PC-9 (cell line): ENCODE measurements around the gene DOCK1. TPM values are rescaled to one million over a fixed set of nuclear protein-coding genes. Genes with fewer than 3 reads are reported as not detected.

Experiments
- BruUV-seq: library from RNA; stranded (reverse); fragments of 400-500 nt; replicated peaks from 2 replicates; lab custom pipeline; 2021; lab: Mats Ljungman, UMichigan
- CTCF ChIA-PET: fragments of 300-600 bp; sonication (Branson Sonifier 250); formaldehyde crosslinking; loops from one replicate; lab custom pipeline; 2022; ENCODE audit warnings: antibody characterized with exemption; lab: Charles Lee
- POLR2A ChIA-PET: fragments of 300-600 bp; sonication (Branson Sonifier 250); formaldehyde crosslinking; loops from one replicate; lab custom pipeline; 2022; ENCODE audit warnings: antibody characterized with exemption; ENCODE audit not compliant: unreplicated experiment; lab: Charles Lee
- DNase-seq, 2 experiments: peaks; one replicate each; pipeline versions ENCODE4 v3.0.0 to v3.0.0-alpha.2; 2015 to 2022; ENCODE audit warnings: mixed read lengths in 1 of 2
- H2AFZ ChIP-seq: fragments of 200-600 bp; sonication (generic); 2 replicates; pipeline ENCODE4 v1.8.1; 2017; ENCODE audit warnings: antibody characterized with exemption
- H3F3A ChIP-seq: fragments of 200-600 bp; sonication (generic); 2 replicates; pipeline ENCODE4 v1.8.1; 2017; ENCODE audit warnings: antibody characterized with exemption, mild to moderate bottlenecking, low read depth; ENCODE audit not compliant: insufficient read depth
- H3K27ac ChIP-seq: fragments of 200-600 bp; sonication (generic); 2 replicates; pipeline ENCODE4 v1.6.1; 2016; ENCODE audit warnings: mixed run types
- H3K27me3 ChIP-seq: fragments of 200-600 bp; sonication (generic); 2 replicates; pipeline ENCODE4 v1.6.1; 2016; ENCODE audit warnings: low read depth, mixed run types; ENCODE audit not compliant: insufficient read depth
- H3K36me3 ChIP-seq: fragments of 200-600 bp; sonication (generic); 2 replicates; pipeline ENCODE4 v1.6.1; 2016; ENCODE audit warnings: low read depth, mixed run types
- H3K4me1 ChIP-seq: fragments of 200-600 bp; sonication (generic); replicated peaks from 2 replicates; pipeline ENCODE4 v1.6.1; 2016; ENCODE audit warnings: mixed run types; ENCODE audit not compliant: insufficient read depth
- H3K4me2 ChIP-seq: fragments of 200-600 bp; sonication (generic); 2 replicates; pipeline ENCODE4 v1.6.1; 2017; ENCODE audit warnings: mixed run types
- H3K4me3 ChIP-seq: fragments of 200-600 bp; sonication (generic); 2 replicates; pipeline ENCODE4 v1.6.1; 2016; ENCODE audit warnings: mixed run types
- H3K79me2 ChIP-seq: fragments of 200-600 bp; sonication (generic); 2 replicates; pipeline ENCODE4 v1.6.1; 2017; ENCODE audit warnings: low read depth, mixed run types
- H3K9me2 ChIP-seq: fragments of 200-600 bp; sonication (generic); 2 replicates; pipeline ENCODE4 v1.8.1; 2017; ENCODE audit warnings: mild to moderate bottlenecking; ENCODE audit not compliant: insufficient read depth
- H3K9me3 ChIP-seq: fragments of 200-600 bp; sonication (generic); 2 replicates; pipeline ENCODE4 v1.8.1; 2016; ENCODE audit warnings: low read depth; ENCODE audit not compliant: insufficient read depth
- H4K20me1 ChIP-seq: fragments of 200-600 bp; sonication (generic); 2 replicates; pipeline ENCODE4 v1.8.1; 2017; ENCODE audit not compliant: insufficient read depth
- CTCF ChIP-seq: fragments of 200-600 bp; sonication (generic); conservative IDR thresholded peaks from 2 replicates; pipeline ENCODE4 v1.6.1; 2017; ENCODE audit warnings: mixed run types, antibody characterized with exemption, mild to moderate bottlenecking, moderate library complexity
- EZH2 ChIP-seq: fragments of 200-600 bp; sonication (generic); IDR thresholded peaks from 2 replicates; pipeline ENCODE4 v1.8.0; 2017; ENCODE audit warnings: antibody characterized with exemption, low read depth
- intact Hi-C: fragments of 100-400 bp; cut with micrococcal nuclease; formaldehyde crosslinking; loops from one replicate; pipeline ENCODE4 v1.10.0; 2022; ENCODE audit not compliant: unreplicated experiment
- total RNA-seq: library from RNA; stranded (reverse); gene quantifications from 2 replicates; pipeline ENCODE4 v1.2.3, GENCODE V29; 2021

The DOCK1 gene
- total RNA-seq, 1 experiment from 2014 or later = 24.8 TPM

- Histone ChIP-seq H3K9me3 (no peaks in the 10 kb centered on the region), H4K20me1 (no peaks in the 10 kb centered on the region), H3K27me3 (no peaks in the 10 kb centered on the region), H3K4me2 (no peak overlapping the region), H3K79me2 (no peaks in the 10 kb centered on the region), H3K36me3 (no peaks in the 10 kb centered on the region), H3K4me1 (no peaks in the 10 kb centered on the region), H2AFZ (no peak overlapping the region), H3F3A (no peaks in the 10 kb centered on the region), H3K4me3 (no peak overlapping the region), H3K27ac (no peak overlapping the region), H3K9me2 (no peaks in the 10 kb centered on the region)
- ChIA-PET POLR2A (no interaction called here), CTCF (no interaction called here)
- BruUV-seq = no TSS peak
- DNase-seq = no peak
- no peak for TF ChIP-seq EZH2
- TF ChIP-seq CTCF = no peak
- intact Hi-C loops = no loop called here
These were observed 469.7 kb downstream of the DOCK1 start for GRCh38 chr10:127374901-127375300.

GRCh38 chr10:127375461-127375860, 470.2 kb downstream of the DOCK1 start:
- no peak for DNase-seq
- Histone ChIP-seq H3K27me3 (no peaks in the 10 kb centered on the region), H4K20me1 (no peaks in the 10 kb centered on the region), H3K36me3 (no peaks in the 10 kb centered on the region), H3F3A (no peaks in the 10 kb centered on the region), H3K79me2 (no peaks in the 10 kb centered on the region), H3K4me1 (no peaks in the 10 kb centered on the region), H3K27ac (no peak overlapping the region), H2AFZ (no peak overlapping the region), H3K4me3 (no peak overlapping the region), H3K4me2 (no peak overlapping the region), H3K9me3 (no peaks in the 10 kb centered on the region), H3K9me2 (no peaks in the 10 kb centered on the region)
- intact Hi-C loops = no loop called here
- ChIA-PET CTCF (no interaction called here), POLR2A (no interaction called here)
- TF ChIP-seq CTCF = no peak
- TF ChIP-seq EZH2 = no peak
- no TSS peak for BruUV-seq

DNA sequence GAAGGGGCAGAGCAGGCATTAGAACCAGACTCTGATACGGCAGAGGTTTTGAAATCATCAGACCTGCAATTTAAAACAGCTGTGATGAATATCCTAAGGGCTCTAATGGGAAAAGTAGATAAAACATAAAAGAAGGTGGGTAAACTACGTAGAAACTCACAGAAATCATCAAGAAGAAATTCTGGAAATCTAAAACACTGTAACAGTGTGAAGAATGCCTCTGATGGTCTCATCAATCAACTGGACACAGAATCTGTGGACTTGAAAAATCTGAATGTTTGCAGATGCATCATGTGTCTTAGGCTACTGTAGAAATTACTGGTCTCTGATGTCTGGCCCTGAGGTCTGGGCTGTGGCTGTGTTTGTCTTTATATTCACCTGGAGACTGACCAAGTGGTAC, 470.8 kb downstream of the DOCK1 start:
- BruUV-seq = no TSS peak
- Histone ChIP-seq H4K20me1 (no peaks in the 10 kb centered on the region), H3K27me3 (no peaks in the 10 kb centered on the region), H3K4me1 (no peaks in the 10 kb centered on the region), H3K79me2 (no peaks in the 10 kb centered on the region), H3K4me3 (no peak overlapping the region), H3F3A (no peaks in the 10 kb centered on the region), H3K27ac (no peak overlapping the region), H3K9me3 (no peaks in the 10 kb centered on the region), H2AFZ (no peak overlapping the region), H3K4me2 (no peak overlapping the region), H3K9me2 (no peaks in the 10 kb centered on the region), H3K36me3 (no peaks in the 10 kb centered on the region)
- TF ChIP-seq CTCF (no peak), EZH2 (no peak)
- ChIA-PET POLR2A (no interaction called here), CTCF (no interaction called here)
- DNase-seq = no peak
- intact Hi-C loops = no loop called here
